GM18511 (cell line): ENCODE data around the gene EYA3.

Experiments used
- ATAC-seq: cut with Tn5 transposase; IDR thresholded peaks from one replicate; pipeline ENCODE4 v1.9.1; 2021; ENCODE audit warnings: mild to moderate bottlenecking, moderate library complexity; ENCODE audit not compliant: unreplicated experiment

The EYA3 gene

GRCh38 chr1:28074892-28075511 is 13.4 kb downstream of the EYA3 start:
- ATAC-seq, result no peak

DNA sequence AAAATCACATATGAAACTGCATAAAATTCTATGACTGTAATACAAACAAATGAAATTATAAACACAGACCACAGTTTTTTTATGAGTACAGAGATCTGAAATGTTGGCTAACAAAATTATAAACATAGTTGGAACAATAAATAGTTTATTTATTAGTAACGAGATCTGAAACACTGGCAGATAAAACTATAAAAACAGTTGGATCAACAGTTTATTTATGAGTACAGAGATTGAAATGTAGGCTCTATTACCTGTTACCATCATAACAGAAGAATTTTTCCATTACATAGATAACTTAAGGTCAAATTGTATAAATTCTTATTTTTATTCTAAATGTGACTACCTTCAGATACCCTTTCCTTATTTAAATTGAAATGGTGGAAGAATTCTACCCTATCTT is 14.5 kb downstream of the EYA3 start:
- ATAC-seq, result no peak

GRCh38 chr1:28071813-28072212 is 16.6 kb downstream of the EYA3 start:
- ATAC-seq, result no peak

- no peak for ATAC-seq
Observed at GRCh38 chr1:28070725-28071593, 17.5 kb downstream of the EYA3 start.

GRCh38 chr1:28067523-28068090 is 20.8 kb downstream of the EYA3 start:
- no peak for ATAC-seq

DNA sequence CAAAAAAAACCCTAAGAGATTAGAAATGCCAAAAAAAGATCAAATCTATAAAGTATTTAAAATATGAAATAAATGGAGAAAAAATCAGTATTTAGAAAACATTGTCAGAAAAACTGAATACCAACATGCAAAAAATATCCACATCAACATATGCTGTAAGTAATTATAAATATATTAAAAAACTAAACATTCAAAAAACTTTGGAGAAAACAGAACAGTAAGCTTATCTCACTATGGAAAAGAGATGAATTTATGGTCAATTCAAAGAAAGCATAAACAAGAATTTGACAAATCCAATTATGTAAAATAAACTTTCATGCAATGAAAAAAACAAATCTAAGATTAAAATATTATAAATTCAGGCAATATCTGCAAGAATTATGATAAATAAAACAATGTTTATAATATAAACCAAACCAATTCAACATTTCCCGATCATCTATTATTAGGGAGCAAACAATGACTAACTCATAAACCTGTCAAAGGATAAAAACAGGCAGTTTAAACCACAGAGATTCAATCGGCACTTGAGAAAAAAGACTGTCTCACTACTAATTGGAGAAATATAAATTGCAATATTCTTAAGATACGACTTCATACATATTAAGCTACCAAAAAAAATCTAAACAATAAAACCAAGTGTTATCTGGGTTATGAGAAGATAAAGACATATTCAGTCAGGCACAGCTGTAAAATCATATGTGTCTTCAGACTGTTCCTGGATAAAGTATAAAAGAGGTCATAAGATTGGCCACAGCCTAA is 21.8 kb downstream of the EYA3 start:
- no peak for ATAC-seq

DNA sequence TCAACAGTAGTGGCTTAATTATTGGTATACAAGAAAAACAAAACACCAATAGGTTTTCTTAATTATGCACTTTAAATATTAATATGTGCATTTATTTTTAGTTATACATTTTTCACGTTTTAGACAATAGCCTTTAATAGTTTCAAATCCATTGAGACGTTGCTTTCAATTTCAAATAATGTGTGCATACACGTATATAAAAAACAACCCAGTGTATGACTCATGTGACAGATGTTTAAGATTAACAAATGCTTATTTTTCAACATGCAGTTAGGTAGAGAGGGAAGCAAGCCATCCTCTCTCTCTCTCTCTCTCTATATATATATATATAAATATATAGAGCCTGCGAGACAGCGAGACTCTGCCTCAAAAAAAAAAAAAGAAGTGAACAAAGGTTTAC is 24.3 kb downstream of the EYA3 start:
- no peak for ATAC-seq

DNA sequence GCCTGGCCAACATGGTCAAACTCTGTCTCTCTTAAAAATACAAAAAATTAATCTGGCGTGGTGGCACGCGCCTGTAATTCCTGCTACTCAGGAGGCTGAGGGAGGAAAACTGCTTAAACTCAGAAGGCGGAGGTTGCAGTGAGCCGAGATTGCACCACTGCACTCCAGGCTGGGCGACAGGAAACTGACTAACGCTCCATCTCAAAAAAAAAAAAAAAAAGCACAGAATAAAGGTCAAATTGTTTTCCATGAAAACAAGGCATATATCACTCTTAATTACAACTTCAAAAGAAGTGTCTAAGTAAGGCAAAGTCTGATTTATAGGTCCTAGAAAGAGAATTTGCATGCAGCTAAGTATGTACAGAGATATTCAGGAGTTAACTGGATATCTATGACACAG is 25.6 kb downstream of the EYA3 start:
- ATAC-seq, result no peak

GRCh38 chr1:28058971-28059878 is 29.2 kb downstream of the EYA3 start:
- no peak for ATAC-seq

DNA sequence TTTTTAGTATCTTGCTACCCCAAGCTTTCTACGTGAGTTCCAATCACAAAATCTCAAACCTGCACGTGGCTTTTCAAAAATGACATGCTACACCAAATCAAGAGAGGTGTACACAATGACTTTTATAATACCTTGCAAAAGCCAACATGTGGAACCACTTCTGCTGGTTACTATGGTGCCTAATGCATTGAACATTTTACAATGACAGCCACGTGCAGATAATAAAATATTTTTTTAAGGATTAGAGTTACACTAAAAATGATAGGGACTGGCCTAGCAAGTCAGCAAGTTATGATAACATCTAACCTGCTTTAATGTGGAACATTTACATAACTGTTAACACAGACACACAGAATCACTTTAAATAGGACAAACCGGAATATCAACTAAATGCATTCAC is 30.2 kb downstream of the EYA3 start:
- no peak for ATAC-seq

DNA sequence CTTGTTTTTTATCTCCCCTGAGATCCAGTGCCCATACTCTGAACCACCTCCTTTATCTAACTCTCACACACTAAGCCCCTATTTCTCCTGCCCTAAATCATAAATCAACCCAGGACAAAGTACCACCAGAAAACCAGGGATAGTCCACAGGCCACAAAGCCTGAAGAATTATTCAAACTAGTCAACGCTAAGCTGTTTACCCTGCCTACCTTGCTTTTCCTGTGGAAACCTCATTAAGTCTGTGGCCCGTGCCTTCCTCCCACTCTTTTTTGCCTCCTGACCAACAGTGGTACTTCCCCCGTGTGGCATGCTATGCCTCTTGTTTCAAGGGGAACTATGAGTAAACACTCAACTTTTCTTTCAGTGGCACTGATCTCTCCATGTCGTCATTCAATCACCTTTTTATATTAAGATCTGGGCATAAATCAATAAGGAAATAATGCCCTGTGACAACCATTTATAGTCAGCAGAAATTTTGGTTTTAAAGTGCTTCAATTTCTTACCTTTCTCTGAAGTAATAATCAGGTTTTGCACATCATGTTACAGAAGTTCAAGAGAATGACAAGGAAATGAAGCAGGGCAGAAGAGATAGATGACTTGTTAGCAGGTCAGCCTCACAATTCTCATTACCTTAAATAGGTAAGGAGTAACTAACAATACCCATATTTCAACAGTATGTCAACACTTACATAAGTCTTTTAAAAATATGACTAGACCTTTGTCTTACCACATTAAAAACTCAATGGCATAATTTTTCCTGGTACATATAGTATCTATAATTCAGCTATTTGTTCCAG is 32.1 kb downstream of the EYA3 start:
- peak; percentile 77 for ATAC-seq

GRCh38 chr1:28050776-28051175 is 37.6 kb downstream of the EYA3 start:
- ATAC-seq, result no peak

DNA sequence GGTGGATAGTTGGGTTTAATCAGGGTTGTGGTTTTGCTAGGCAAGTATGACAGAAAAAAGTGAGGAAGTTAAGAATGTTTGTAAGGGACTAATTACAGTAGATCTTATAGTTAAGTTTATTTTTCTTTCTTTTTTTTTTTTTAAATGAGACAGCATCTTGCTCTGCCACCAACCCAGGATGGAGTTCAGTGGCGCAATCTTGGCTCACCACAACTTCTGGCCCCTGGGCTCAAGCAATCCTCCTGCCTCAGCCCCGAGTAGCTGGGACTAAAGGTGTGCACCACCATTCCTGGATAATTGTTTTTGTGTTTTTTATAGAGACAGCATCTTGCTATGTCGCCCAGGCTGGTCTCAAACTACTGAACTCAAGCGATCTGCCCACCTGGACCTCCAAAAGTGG is 41.7 kb downstream of the EYA3 start:
- ATAC-seq, result no peak

GRCh38 chr1:28045777-28046176 is 42.6 kb downstream of the EYA3 start:
- ATAC-seq, result no peak

GRCh38 chr1:28044399-28044798 is 44.0 kb downstream of the EYA3 start:
- ATAC-seq, result no peak

DNA sequence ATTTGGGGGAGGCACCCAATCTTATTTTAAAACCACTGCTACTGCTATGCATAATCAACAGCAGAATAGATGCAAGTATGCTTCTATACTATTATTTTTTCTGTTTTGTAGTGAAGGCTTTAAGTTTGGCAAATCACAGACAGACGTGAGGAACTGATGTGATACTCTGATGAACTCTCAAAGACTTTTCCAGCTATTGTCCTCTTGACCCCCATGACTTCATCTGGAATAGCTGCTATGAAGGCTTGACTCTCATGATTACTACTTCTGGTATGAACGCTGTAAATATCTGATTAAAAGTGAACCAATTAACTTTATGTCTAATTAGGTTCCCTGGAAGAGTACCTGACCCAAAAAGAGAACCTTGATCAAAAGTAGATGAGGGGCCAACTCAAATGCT is 49.1 kb downstream of the EYA3 start:
- no peak for ATAC-seq

- no peak for ATAC-seq
Observed at GRCh38 chr1:28037946-28038345, 50.5 kb downstream of the EYA3 start.

- ATAC-seq, result no peak
Observed at GRCh38 chr1:28037206-28037605, 51.2 kb downstream of the EYA3 start.

- no peak for ATAC-seq
Observed at GRCh38 chr1:28036431-28036830, 52.0 kb downstream of the EYA3 start.

GRCh38 chr1:28035420-28035819 is 53.0 kb downstream of the EYA3 start:
- ATAC-seq, result no peak
